Airway epithelial cell (primary cell): ENCODE data around the gene FGG. TPM values are rescaled to one million over a fixed set of nuclear protein-coding genes. Genes with fewer than 3 reads are reported as not detected.

Source experiments
- total RNA-seq: library from RNA; depleted of rRNA; stranded (reverse); fragments of >200 nt; gene quantifications from 2 replicates; pipeline ENCODE4 v1.2.3, GENCODE V29; 2015

Gene FGG
- not detected in 2 replicates for total RNA-seq

GRCh38 chr4:154612472-154613414 is at the start of gene FGG:
FGG (minus strand) TSS chr4:154612656; CDS start chr4:154612609, 47 bp downstream.

GRCh38 chr4:154590329-154591006 is 22.0 kb downstream of the FGG start, which contains the start of gene FGA:
FGA (minus strand) TSS chr4:154590742; CDS start chr4:154590687, 55 bp downstream.

GRCh38 chr4:154562697-154563254 is 49.7 kb downstream of the FGG start, which contains the start of gene FGB:
FGB (plus strand) TSS chr4:154563011; CDS start chr4:154563019, 8 bp downstream.

Other genes with a start within 250 kb of the FGG start
- gene DCHS2, start 120.9 kb downstream of the FGG start, total RNA-seq: 0.07 TPM in 1 of 2 replicates, not detected in the other
- 53.6 and 60.6 TPM in 2 replicates for gene PLRG1, start 62.3 kb downstream of the FGG start, total RNA-seq
- not detected in 2 replicates for gene FGB, start 49.6 kb downstream of the FGG start, total RNA-seq
- gene FGA, start 21.9 kb downstream of the FGG start, total RNA-seq: not detected in 2 replicates
- gene LRAT, start 131.3 kb upstream of the FGG start, total RNA-seq: 1.3 and 1.4 TPM in 2 replicates
- not detected in 2 replicates for gene RBM46, start 168.6 kb upstream of the FGG start, total RNA-seq